ENCODE data around the gene IVD. TPM values are rescaled to one million over a fixed set of nuclear protein-coding genes. Genes with fewer than 3 reads are reported as not detected.
A peak's percentile ranks its signal among the peaks of the same experiment; 100 is the strongest.

IVD gene
- total and polyA plus RNA-seq, 9 of the 15 experiments (the other 6 are each of a cell fraction or from before 2014, with no cell fraction given) = 0.15 to 4.5 (median 2.4) TPM

DNA sequence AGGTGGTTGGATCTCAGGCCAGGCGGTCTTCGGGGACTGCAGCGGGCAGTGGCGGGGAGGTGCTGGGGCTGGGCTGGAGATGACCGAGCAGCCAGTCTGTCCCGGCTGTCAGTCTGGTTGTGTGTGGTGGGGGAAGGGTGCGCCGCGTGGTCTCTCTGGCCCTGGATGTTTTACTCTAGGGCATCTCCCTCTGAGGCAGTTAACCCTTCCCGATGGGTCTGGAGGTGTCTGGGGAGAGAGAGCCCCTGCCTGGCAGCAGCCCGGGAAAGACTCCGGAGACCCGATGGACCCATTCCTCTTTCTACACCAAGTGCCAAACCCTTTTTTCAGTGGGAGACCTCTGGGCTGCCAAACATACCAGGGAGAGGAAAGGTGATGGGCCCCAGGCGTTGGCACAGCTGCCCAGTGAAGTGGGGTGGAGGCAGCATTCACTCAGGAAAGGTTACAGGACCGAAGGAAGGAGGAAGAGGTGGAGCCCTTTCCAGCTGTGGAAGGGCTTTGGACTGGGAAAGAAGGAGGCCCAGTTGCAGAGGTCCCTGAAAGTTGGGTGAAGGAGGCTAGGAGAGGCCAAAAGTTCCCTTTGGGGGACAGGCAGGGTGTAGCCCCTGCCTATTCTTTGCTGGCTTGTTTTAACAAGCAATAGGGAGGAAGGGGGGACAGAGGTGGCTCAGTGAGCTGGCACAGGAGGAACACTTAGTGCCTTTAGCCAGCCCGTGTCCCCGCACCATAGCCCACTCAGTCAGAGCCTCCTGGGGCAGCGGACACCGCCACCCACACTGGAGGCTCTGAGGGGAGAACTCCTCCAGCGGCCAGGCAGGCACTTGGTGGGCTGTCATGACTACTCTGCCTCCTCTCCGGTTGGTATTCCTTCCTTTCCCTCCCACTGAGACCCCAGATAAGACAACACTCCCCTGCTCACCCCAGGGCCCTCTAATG, 32.4 kb downstream of the IVD start:
- Histone ChIP-seq H4K20me1 (replicated peaks; ENCODE audit: control insufficient read depth, insufficient read depth, low read length) (peaks cover 6% of the 10 kb centered on the region), H3K9ac (ENCODE audit: insufficient read depth in 1 of 2, low read depth in 2 of 2, low read length in 2 of 2) (peak overlapping the region; percentile 74 to 88), H3K9me3 (replicated peaks; ENCODE audit: control insufficient read depth, insufficient read depth, low read depth, low read length) (no peaks in the 10 kb centered on the region), H3K4me2 (ENCODE audit: insufficient read depth, low read length) (peak overlapping the region; percentile 85), H3K27me3 (ENCODE audit: control insufficient read depth in 2 of 2, insufficient read depth in 2 of 2, low read length in 2 of 2) (no peaks in the 10 kb centered on the region), H3K36me3 (ENCODE audit: control insufficient read depth, insufficient read depth, low read length) (peaks cover 4% of the 10 kb centered on the region; the same call in 1 of the 3 replicates), H2AFZ (ENCODE audit: low read depth, low read length) (peak overlapping the region; percentile 95), H3K9me1 (ENCODE audit: control insufficient read depth, insufficient read depth, low read length) (no peaks in the 10 kb centered on the region), H3K4me1 (replicated peaks in 1 of 2; ENCODE audit: control insufficient read depth in 2 of 2, insufficient read depth in 2 of 2, low read length in 2 of 2) (peaks cover 50 to 70% of the 10 kb centered on the region in 2 experiments), H3K79me2 (ENCODE audit: control insufficient read depth, insufficient read depth, low read length) (peaks cover 45% of the 10 kb centered on the region), H3K27ac (ENCODE audit: extremely low read depth, low read depth, low read length) (peak overlapping the region; percentile 78), H3K4me3 (peak overlapping the region; percentile 43)
- FAIRE-seq = no peak
- ChIA-PET POLR2A (interaction anchor here (0.6 to 8.4 kb wide), 5 partner anchors 9 to 438 kb away, joined by 3 to 89 read pairs (median 4); no protein-coding TSS in a partner anchor), CTCF (ENCODE audit: low intra/inter-chr PET ratio) (no interaction called here)
- intact Hi-C loops (cut with micrococcal nuclease) = no loop called here
- in situ Hi-C loops (cut with MboI) = no loop called here
- no peak for ATAC-seq
- BruUV-seq (replicated peaks) = no TSS peak
- 53% methylated on average over 17 of the region's 21 CpGs for whole genome bisulfite sequencing (ENCODE audit: insufficient coverage, low coverage, missing lambda C conversion rate)
- peak in 1 of 4 experiments; percentile 50 for DNase-seq (ENCODE audit: extremely low read depth in 1 of 4, low spot score in 3 of 4)
- TF ChIP-seq ZNF79 (CRISPR knock-in tag; IDR thresholded peaks at IDR 0.05; ENCODE audit: low read depth) (no peak), ZC3H4 (CRISPR knock-in tag; IDR thresholded peaks at IDR 0.05; ENCODE audit: borderline replicate concordance) (0 out of 2 replicates have a peak, but pooled peaks have one; percentile 53), SAFB2 (IDR thresholded peaks at IDR 0.05; ENCODE audit: borderline replicate concordance, low read depth, low read length, severe bottlenecking) (no peak), ZBTB2 (IDR thresholded peaks at IDR 0.05) (0 out of 2 replicates have a peak, but pooled peaks have one; percentile 28), HDAC8 (tag; IDR thresholded peaks at IDR 0.05) (no peak), MYBL2 (IDR thresholded peaks at IDR 0.05; ENCODE audit: low read depth) (no peak), MYBL2 (CRISPR knock-in tag; IDR thresholded peaks at IDR 0.05; ENCODE audit: borderline replicate concordance) (no peak), ATF6 (CRISPR knock-in tag; IDR thresholded peaks at IDR 0.05) (no peak), ATF7 (IDR thresholded peaks at IDR 0.05) (no peak), HNRNPH1 (optimal IDR thresholded peaks at IDR 0.05; ENCODE audit: low read depth, low read length) (no peak), MNT (conservative IDR thresholded peaks at IDR 0.05) (peak in 1 of 2 experiments; percentile 56; a peak in 3 of 4 replicates), CBX3 (IDR thresholded peaks at IDR 0.05; ENCODE audit: borderline replicate concordance in 1 of 2, low read length in 2 of 2) (no peak), ZNF717 (CRISPR knock-in tag; IDR thresholded peaks at IDR 0.05) (no peak)
- TF ChIP-seq, protein P1, sequence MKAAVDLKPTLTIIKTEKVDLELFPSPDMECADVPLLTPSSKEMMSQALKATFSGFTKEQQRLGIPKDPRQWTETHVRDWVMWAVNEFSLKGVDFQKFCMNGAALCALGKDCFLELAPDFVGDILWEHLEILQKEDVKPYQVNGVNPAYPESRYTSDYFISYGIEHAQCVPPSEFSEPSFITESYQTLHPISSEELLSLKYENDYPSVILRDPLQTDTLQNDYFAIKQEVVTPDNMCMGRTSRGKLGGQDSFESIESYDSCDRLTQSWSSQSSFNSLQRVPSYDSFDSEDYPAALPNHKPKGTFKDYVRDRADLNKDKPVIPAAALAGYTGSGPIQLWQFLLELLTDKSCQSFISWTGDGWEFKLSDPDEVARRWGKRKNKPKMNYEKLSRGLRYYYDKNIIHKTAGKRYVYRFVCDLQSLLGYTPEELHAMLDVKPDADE (conservative IDR thresholded peaks at IDR 0.05; ENCODE audit: control insufficient read depth, low read depth, low read length) = 0 out of 2 replicates have a peak, but pooled peaks have one; percentile 29
